ENCODE data around the gene CCDC27.

Gene CCDC27

DNA sequence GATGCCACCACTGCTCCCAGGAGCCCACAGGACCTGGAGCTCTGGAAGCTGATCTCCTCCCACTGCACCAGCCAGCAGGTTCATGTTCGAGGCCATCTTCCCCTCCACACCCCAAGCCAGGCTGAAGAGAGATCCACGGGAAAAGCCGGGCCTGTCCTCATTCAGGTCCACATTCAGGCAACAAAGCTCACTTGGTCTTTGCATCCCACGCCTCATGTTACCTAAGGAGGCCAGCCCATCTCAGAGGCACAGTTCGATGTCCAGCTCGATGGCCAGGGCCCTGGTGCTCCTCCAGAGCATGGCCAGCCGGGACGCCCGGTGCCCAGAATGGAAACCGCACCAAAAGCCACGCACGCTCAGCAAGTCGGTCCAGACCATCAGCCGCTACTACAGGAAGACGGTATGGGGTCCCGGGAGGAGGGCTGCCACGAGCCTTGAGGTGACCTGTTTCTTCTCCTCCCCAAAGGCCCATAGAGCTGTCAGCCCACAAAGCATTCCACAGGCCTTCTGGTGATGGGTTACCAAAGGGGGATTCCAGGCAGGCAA, at the start of gene CCDC27:
TSS of gene CCDC27 (plus strand) at position 51 of the 546 bp plus-strand sequence. CDS start at position 83, 32 bp downstream.
- DNase-seq (ENCODE audit: low spot score): no peak

GRCh38 chr1:3702528-3702927, 49.7 kb upstream of the CCDC27 start:
- DNase-seq (ENCODE audit: low spot score): no peak

GRCh38 chr1:3702990-3703728, 49.1 kb upstream of the CCDC27 start:
- peak; percentile 70 for DNase-seq (ENCODE audit: low spot score)

GRCh38 chr1:3703786-3704371, 48.4 kb upstream of the CCDC27 start:
- DNase-seq (ENCODE audit: low spot score): no peak

- no peak for DNase-seq (ENCODE audit: low spot score)
These were observed 46.8 kb upstream of the CCDC27 start for GRCh38 chr1:3705341-3705950.

- no peak for DNase-seq (ENCODE audit: low spot score)
These were observed 45.5 kb upstream of the CCDC27 start for GRCh38 chr1:3706651-3707297.

GRCh38 chr1:3707298-3707938, 44.8 kb upstream of the CCDC27 start:
- no peak for DNase-seq (ENCODE audit: low spot score)

GRCh38 chr1:3707939-3708328, 44.3 kb upstream of the CCDC27 start:
- DNase-seq (ENCODE audit: low spot score): no peak

DNA sequence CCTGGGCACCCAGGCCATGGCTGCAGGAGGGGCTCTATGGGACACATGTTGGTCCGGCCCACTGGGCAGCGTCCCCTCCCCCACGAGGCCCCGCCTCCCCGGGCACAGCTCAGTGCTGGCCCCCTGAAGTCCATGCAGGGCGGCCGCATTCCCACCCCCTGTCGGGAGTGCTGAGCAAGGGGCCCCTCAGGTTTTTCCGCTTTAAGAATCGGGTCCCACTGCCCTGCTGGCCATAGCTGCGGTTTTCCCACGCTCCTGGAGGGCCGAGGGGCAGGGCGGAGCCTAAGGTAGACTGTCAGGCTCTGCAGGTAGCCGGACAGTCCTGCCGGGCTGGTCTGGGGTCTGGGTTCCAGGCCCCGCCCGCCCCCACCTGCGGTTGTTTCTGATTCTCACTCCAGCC, 43.5 kb upstream of the CCDC27 start:
- no peak for DNase-seq (ENCODE audit: low spot score)

- DNase-seq (ENCODE audit: low spot score): no peak
These were observed 42.0 kb upstream of the CCDC27 start for GRCh38 chr1:3710251-3710650.

DNA sequence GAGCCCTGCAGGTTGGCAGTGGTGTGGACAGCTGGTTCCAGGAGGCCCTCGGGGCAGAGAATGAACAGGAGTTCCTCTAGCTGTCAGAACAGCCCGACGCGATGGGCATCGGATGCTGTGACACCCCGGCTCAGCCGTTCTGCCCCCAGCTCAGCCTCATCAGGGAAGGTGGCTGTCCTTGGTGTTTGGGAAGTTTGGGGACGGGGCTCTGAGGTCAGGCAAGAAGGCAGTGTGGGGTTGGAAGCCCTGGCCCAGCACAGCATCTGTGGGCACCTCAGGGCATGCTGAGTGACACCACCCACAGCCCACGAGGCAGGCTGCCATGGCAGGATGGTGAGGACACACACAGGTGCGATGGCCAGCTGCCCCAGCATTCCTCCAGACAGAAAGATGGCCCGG, 40.9 kb upstream of the CCDC27 start:
- DNase-seq (ENCODE audit: low spot score): no peak

GRCh38 chr1:3711780-3712451, 40.3 kb upstream of the CCDC27 start:
- no peak for DNase-seq (ENCODE audit: low spot score)

GRCh38 chr1:3712573-3713535, 39.4 kb upstream of the CCDC27 start:
- no peak for DNase-seq (ENCODE audit: low spot score)

DNA sequence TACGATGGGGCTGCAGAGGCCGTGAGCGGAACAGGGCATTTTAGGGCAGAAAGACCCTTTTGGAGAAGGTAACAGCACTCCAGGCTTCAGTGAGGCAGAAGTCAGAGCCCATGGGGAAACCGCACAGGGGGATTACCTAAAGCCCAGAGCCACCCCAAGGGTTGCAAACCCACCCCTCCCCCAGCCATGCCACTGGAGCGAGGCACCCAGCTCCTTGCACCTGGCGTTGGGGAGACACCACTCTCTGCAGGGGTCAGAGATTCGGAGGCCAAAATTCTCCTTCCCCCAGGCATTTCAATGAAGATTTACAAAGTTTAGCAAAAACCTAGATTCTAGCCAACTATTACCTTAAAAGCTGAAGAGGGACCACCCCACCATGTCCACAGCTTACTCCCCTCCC, 38.4 kb upstream of the CCDC27 start:
- no peak for DNase-seq (ENCODE audit: low spot score)

DNA sequence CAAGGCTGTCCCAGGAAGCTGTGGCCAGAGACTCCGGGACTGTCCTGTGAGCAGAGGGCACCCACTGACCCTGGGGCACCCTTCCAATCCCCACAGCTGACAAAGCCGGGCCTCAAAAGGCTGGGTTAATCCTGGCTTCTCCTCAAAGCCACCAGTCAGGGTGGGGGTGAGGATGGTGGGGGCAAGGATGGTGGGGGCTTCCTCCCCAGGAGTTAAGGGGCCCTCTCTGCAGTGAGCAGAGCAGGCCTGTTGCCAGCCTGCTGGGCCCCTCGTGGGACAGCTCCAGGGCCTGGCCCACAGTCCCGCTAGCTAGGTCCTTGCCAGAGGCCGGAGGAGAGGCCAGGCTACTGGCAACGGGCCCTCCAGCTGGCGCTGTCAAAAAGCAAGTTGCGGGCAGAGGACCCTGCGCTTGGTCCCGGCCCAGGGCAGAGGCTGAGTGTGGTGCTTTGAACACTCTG, 37.9 kb upstream of the CCDC27 start:
- no peak for DNase-seq (ENCODE audit: low spot score)

DNA sequence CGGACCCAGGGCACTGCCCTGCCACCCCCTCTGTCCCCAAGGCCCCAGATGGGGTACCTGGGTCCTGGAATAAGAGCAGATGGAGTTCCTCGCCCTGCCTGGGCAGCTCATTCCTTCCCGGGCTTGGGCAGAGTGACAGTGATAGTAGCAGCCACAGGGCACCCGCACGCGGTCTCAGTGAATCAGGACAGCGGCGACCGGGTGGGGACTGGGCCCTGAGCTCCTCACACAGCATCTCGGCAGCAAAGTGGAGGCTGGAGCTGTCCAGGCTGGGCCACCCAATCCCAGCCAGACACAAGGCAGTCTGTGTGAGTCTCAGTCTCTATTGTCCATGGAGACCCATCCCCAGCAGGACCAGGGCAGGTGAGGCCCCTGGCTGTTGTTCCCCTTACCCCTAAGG, 37.4 kb upstream of the CCDC27 start:
- DNase-seq (ENCODE audit: low spot score): no peak

DNA sequence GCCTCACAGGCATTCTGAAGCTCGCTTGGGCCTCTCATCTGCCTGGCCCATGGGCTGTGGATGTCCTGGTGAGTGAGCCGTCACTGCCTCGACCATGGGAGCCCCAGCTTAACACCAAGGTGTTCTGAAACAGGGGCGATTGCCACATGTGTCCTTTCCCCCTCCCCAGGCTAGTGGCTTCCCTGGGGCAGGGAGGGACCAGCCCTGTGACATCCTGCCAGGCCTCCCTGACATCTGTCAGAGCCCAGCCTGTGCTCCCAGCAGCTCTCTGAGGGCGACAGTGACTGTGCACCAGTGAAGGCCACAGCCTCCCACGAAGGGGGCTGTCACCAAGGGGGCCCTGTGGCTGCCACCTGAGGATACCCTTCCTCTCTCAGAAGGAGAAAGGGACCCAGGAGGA, 35.9 kb upstream of the CCDC27 start:
- DNase-seq (ENCODE audit: low spot score): no peak

DNA sequence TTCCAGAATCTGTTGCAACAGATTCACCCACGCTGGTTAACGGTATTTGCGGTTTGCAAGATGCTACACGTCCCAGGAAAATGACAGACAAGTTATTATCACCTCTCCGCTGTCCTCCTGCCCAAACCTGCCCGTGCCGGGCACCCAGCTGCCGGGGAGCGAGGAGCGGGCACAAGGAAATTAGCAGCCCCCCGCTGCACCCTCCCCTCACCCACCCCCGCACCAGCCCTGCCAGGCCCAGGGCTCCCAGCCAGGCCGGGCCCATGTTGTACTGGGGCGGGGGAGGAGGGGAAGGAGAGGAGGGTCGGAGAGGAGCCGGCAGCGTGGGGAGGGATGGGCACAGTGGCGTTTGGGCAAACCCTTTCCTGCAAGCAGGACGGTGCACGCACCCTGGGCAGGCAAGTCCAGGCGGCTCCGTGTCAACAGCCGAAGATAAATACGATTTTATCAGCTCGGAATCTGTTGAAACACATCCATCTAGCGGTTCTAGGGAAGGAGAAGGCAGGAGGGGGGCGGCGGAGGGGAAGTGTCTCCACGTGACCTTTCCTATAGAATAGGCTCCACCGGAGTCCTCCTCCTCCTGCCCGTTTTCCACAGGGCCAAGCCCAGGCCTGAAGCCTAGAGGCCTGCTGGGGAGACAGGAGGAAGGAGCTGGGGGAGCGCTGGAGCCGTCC, 35.1 kb upstream of the CCDC27 start:
- no peak for DNase-seq (ENCODE audit: low spot score)

DNA sequence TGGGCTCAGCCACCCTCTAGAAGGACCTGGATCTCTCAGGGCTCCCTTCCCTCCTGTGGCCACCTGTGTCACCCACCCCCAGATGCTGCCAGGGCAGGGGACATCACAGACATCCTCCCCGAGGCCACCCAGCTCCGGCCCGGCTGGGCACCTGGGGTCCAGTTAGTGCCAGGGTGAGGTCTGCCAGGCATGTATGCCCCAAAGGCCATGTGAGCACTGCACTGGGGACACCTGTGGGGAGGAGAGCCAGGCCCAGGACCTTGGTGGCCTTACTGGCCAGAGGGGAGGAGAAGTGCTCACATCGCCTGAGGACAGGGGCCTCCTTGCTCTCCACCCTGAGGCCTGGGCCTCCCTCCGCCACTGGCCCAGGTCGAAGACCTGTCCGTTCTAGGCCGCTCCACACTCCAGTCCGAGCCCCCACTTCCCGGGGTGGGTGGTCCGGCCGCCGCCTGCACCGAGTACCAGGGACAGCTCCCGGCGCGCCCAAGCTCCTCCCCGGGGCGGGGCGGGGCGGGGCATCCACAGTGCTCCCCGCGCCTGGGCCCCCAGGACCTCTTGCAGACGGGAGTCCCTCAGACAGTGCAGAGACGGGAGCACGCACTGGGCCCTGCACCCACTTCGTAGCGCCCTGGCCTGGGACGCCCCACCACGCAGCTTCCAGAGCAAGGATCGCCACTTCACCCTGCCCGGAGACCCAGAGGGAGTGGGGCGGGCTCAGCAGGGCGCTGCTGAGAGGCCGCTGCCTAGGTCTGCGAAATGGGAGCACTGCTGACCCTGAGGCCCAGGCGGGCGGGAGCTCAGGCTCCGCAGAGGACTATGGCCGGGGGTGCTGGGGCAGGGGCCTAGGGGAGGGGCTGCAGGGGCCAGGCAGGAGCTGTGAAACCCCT, 34.3 kb upstream of the CCDC27 start:
- DNase-seq (ENCODE audit: low spot score): peak; percentile 78
